GM23338 (cell line): ENCODE results near the gene CDKN2D. TPM values are rescaled to one million over a fixed set of nuclear protein-coding genes. Genes with fewer than 3 reads are reported as not detected.

Experiments
- ATAC-seq: fragments of 200-7000 bp; cut with Tn5 transposase; 3 replicates; pipeline ENCODE4 v1.9.1; 2020
- DNase-seq: peaks from one replicate; pipeline ENCODE4 v3.0.0-alpha.2; 2015; ENCODE audit warnings: low spot score
- H2AFZ ChIP-seq: fragments of 200-600 bp; sonication (generic); 2 replicates; pipeline ENCODE4 v1.8.0; 2016; ENCODE audit warnings: antibody characterized with exemption, mild to moderate bottlenecking, moderate library complexity
- H3F3A ChIP-seq: fragments of 200-600 bp; sonication (generic); replicated peaks from 2 replicates; pipeline ENCODE4 v1.8.0; 2017; ENCODE audit warnings: antibody characterized with exemption, mixed run types, low read depth
- H3K27ac ChIP-seq: fragments of 200-600 bp; sonication (generic); 2 replicates; pipeline ENCODE4 v1.6.1; 2016; ENCODE audit warnings: low read depth
- H3K27me3 ChIP-seq: fragments of 200-600 bp; sonication (generic); 2 replicates; pipeline ENCODE4 v1.8.0; 2016; ENCODE audit warnings: mild to moderate bottlenecking, mixed run types, moderate library complexity; ENCODE audit not compliant: insufficient read depth
- H3K36me3 ChIP-seq: fragments of 200-600 bp; sonication (generic); 2 replicates; pipeline ENCODE4 v1.8.0; 2016; ENCODE audit warnings: mild to moderate bottlenecking; ENCODE audit not compliant: insufficient read depth
- H3K4me1 ChIP-seq: fragments of 200-600 bp; sonication (generic); 2 replicates; pipeline ENCODE4 v1.8.0; 2016; ENCODE audit warnings: mild to moderate bottlenecking, moderate library complexity; ENCODE audit not compliant: insufficient read depth
- H3K4me2 ChIP-seq: fragments of 200-600 bp; sonication (generic); 2 replicates; pipeline ENCODE4 v1.7.1; 2017; ENCODE audit warnings: mixed run types
- H3K4me3 ChIP-seq: fragments of 200-600 bp; sonication (generic); 2 replicates; pipeline ENCODE4 v1.6.1; 2016; ENCODE audit warnings: mixed run types
- H3K79me2 ChIP-seq: fragments of 200-600 bp; sonication (generic); replicated peaks from 2 replicates; pipeline ENCODE4 v1.8.0; 2017; ENCODE audit warnings: mild to moderate bottlenecking; ENCODE audit not compliant: insufficient read depth
- H3K9me2 ChIP-seq: fragments of 200-600 bp; sonication (generic); 2 replicates; pipeline ENCODE4 v1.8.0; 2017; ENCODE audit not compliant: insufficient read depth
- H4K20me1 ChIP-seq: fragments of 200-600 bp; sonication (generic); replicated peaks from 2 replicates; pipeline ENCODE4 v1.8.0; 2017; ENCODE audit warnings: mild to moderate bottlenecking; ENCODE audit not compliant: insufficient read depth
- H3K27ac Mint-ChIP-seq: 2 replicates; pipeline ENCODE4 v1.8.0; 2020; ENCODE audit warnings: inconsistent platforms, mild to moderate bottlenecking, moderate library complexity, mixed read lengths
- H3K27me3 Mint-ChIP-seq: 3 replicates; pipeline ENCODE4 v1.8.0; 2022; ENCODE audit warnings: low read depth, mild to moderate bottlenecking, moderate library complexity, mixed read lengths, inconsistent platforms; ENCODE audit not compliant: insufficient read depth, poor library complexity
- H3K36me3 Mint-ChIP-seq: 3 replicates; pipeline ENCODE4 v1.8.0; 2021; ENCODE audit warnings: low read depth, mild to moderate bottlenecking, inconsistent platforms, moderate library complexity, mixed read lengths
- H3K4me1 Mint-ChIP-seq: 3 replicates; pipeline ENCODE4 v1.8.0; 2020; ENCODE audit warnings: mild to moderate bottlenecking, inconsistent platforms, mixed read lengths
- H3K4me3 Mint-ChIP-seq: 3 replicates; pipeline ENCODE4 v1.8.0; 2021; ENCODE audit warnings: moderate library complexity, mild to moderate bottlenecking, inconsistent platforms, mixed read lengths
- H3K9me3 Mint-ChIP-seq: 3 replicates; pipeline ENCODE4 v1.8.0; 2020; ENCODE audit warnings: moderate library complexity, mild to moderate bottlenecking, inconsistent platforms, mixed read lengths
- CREB1 ChIP-seq: fragments of 250-450 bp; sonication (Bioruptor Pico); IDR thresholded peaks from 2 replicates; pipeline ENCODE4 v1.5.0; 2020; ENCODE audit warnings: low read depth, mild to moderate bottlenecking, moderate library complexity
- EZH2 ChIP-seq: fragments of 200-600 bp; sonication (generic); IDR thresholded peaks from one replicate; pipeline ENCODE4 v1.8.0; 2017; ENCODE audit warnings: antibody characterized with exemption, mild to moderate bottlenecking, low read depth; ENCODE audit not compliant: unreplicated experiment
- EZH2phosphoT487 ChIP-seq: fragments of 200-600 bp; sonication (generic); IDR thresholded peaks from one replicate; pipeline ENCODE4 v1.8.1; 2018; ENCODE audit warnings: antibody characterized with exemption; ENCODE audit not compliant: unreplicated experiment
- JUNB ChIP-seq: IDR thresholded peaks from one replicate; pipeline ENCODE4 v1.6.1; 2016; ENCODE audit warnings: antibody characterized with exemption; ENCODE audit not compliant: unreplicated experiment
- NANOG ChIP-seq: IDR thresholded peaks from 2 replicates; pipeline ENCODE4 v1.6.1; 2016; ENCODE audit warnings: antibody characterized with exemption, borderline replicate concordance
- POLR2AphosphoS5 ChIP-seq: IDR thresholded peaks from 2 replicates; pipeline ENCODE4 v1.6.1; 2016; ENCODE audit warnings: antibody characterized with exemption, low read depth
- REST ChIP-seq: IDR thresholded peaks from one replicate; pipeline ENCODE4 v1.6.1; 2018; ENCODE audit warnings: antibody characterized with exemption; ENCODE audit not compliant: unreplicated experiment
- ZNF331 ChIP-seq: fragments of 250-450 bp; sonication (Bioruptor Pico); IDR thresholded peaks from 2 replicates; pipeline ENCODE4 v1.5.0; 2020; ENCODE audit warnings: low read depth, mild to moderate bottlenecking, moderate library complexity
- ZNF462 ChIP-seq: fragments of 250-450 bp; sonication (Bioruptor Pico); IDR thresholded peaks from 2 replicates; pipeline ENCODE4 v1.5.0; 2020; ENCODE audit warnings: mild to moderate bottlenecking, moderate library complexity
- polyA plus RNA-seq: library from polyadenylated mRNA; unstranded; fragments of >200 nt; fragmentation: Nextera tagmentation; extraction: Ambion mirVana; gene quantifications from 2 replicates; pipeline ENCODE4 v1.2.1, GENCODE V29; 2016
- total RNA-seq: library from RNA; depleted of rRNA; stranded (reverse); fragments of >200 nt; shearing (Covaris generic); gene quantifications from 2 replicates; pipeline ENCODE4 v1.2.3, GENCODE V29; 2014

Gene CDKN2D
- total and polyA plus RNA-seq, 2 experiments from 2014 or later = 1.4 to 4.0 TPM

GRCh38 chr19:10583036-10583776 is 14.4 kb upstream of the CDKN2D start:
- Mint-ChIP-seq H3K4me3 (no peak overlapping the region), H3K9me3 (no peaks in the 10 kb centered on the region; the same call in none of the 3 replicates), H3K27me3 (peaks cover 11% of the 10 kb centered on the region), H3K36me3 (peaks cover 57% of the 10 kb centered on the region), H3K27ac (no peak overlapping the region), H3K4me1 (peaks cover 11% of the 10 kb centered on the region; the same call in 2 of the 3 replicates)
- H3K79me2 ChIP-seq = peaks cover 17% of the 10 kb centered on the region
- H3K4me3 ChIP-seq = no peak overlapping the region
- no peak overlapping the region for H3K27ac ChIP-seq
- ATAC-seq = no peak
- no peak overlapping the region for H2AFZ ChIP-seq
- no peak overlapping the region for H3K4me2 ChIP-seq
- no peaks in the 10 kb centered on the region for H4K20me1 ChIP-seq
- DNase-seq = peak; percentile 27
- no peaks in the 10 kb centered on the region for H3K27me3 ChIP-seq
- peaks cover 28% of the 10 kb centered on the region for H3K36me3 ChIP-seq
- H3F3A ChIP-seq = peaks cover 19% of the 10 kb centered on the region; the same call in 1 of the 2 replicates
- TF ChIP-seq ZNF331 (CRISPR knock-in tag) (no peak), EZH2 (no peak), JUNB (no peak), REST (no peak), POLR2AphosphoS5 (no peak), CREB1 (no peak), EZH2phosphoT487 (no peak), ZNF462 (CRISPR knock-in tag) (no peak), NANOG (no peak)
- peaks cover 9% of the 10 kb centered on the region; the same call in 1 of the 2 replicates for H3K4me1 ChIP-seq
- H3K9me2 ChIP-seq = peaks cover 7% of the 10 kb centered on the region
